Neural progenitor cell (in vitro differentiated cells): ENCODE data around the gene SCYGR5. TPM values are rescaled to one million over a fixed set of nuclear protein-coding genes. Genes with fewer than 3 reads are reported as not detected.

ENCODE experiments used
- DNase-seq: peaks from one replicate; pipeline ENCODE4 v3.0.0-alpha.2; 2016; ENCODE audit warnings: low spot score
- H2AFZ ChIP-seq: fragments of 200-600 bp; sonication (generic); replicated peaks from 2 replicates; pipeline ENCODE4 v1.6.1; 2016; ENCODE audit warnings: antibody characterized with exemption
- H3F3A ChIP-seq: fragments of 200-600 bp; sonication (generic); 2 replicates; pipeline ENCODE4 v1.6.1; 2016; ENCODE audit warnings: antibody characterized with exemption, low read depth
- H3K27ac ChIP-seq: fragments of 200-600 bp; sonication (generic); 2 replicates; pipeline ENCODE4 v1.5.1; 2016; ENCODE audit warnings: mild to moderate bottlenecking
- H3K27me3 ChIP-seq: fragments of 200-600 bp; sonication (generic); 2 replicates; pipeline ENCODE4 v1.6.1; 2016; ENCODE audit warnings: mild to moderate bottlenecking, moderate library complexity
- H3K36me3 ChIP-seq: fragments of 200-600 bp; sonication (generic); 2 replicates; pipeline ENCODE4 v1.5.1; 2016
- H3K4me1 ChIP-seq: fragments of 200-600 bp; sonication (generic); 2 replicates; pipeline ENCODE4 v1.6.1; 2016; ENCODE audit warnings: mixed run types
- H3K4me2 ChIP-seq: fragments of 200-600 bp; sonication (generic); 2 replicates; pipeline ENCODE4 v1.6.1; 2016
- H3K4me3 ChIP-seq: fragments of 200-600 bp; sonication (generic); 2 replicates; pipeline ENCODE4 v1.5.1; 2016
- H3K79me2 ChIP-seq: fragments of 200-600 bp; sonication (generic); 2 replicates; pipeline ENCODE4 v1.6.1; 2016; ENCODE audit warnings: low read depth
- H3K9ac ChIP-seq: fragments of 200-600 bp; sonication (generic); 2 replicates; pipeline ENCODE4 v1.6.1; 2016
- H3K9me3 ChIP-seq: fragments of 200-600 bp; sonication (generic); 2 replicates; pipeline ENCODE4 v1.5.1; 2016; ENCODE audit warnings: low read depth
- H4K20me1 ChIP-seq: fragments of 200-600 bp; sonication (generic); 2 replicates; pipeline ENCODE4 v1.6.1; 2016; ENCODE audit warnings: low read depth
- H3K27ac Mint-ChIP-seq: 3 replicates; pipeline ENCODE4 v1.8.0; 2021; ENCODE audit warnings: mixed read lengths
- H3K27me3 Mint-ChIP-seq: 2 replicates; pipeline ENCODE4 v1.8.0; 2022; ENCODE audit warnings: low read depth, mild to moderate bottlenecking, inconsistent platforms, moderate library complexity, mixed read lengths; ENCODE audit not compliant: insufficient read depth
- H3K36me3 Mint-ChIP-seq: 3 replicates; pipeline ENCODE4 v1.8.0; 2021; ENCODE audit warnings: mixed read lengths
- H3K4me1 Mint-ChIP-seq: 3 replicates; pipeline ENCODE4 v1.8.0; 2021; ENCODE audit warnings: mixed read lengths
- H3K4me3 Mint-ChIP-seq: 3 replicates; pipeline ENCODE4 v1.8.0; 2021; ENCODE audit warnings: mild to moderate bottlenecking, moderate library complexity, mixed read lengths
- H3K9me3 Mint-ChIP-seq: 3 replicates; pipeline ENCODE4 v1.8.0; 2020; ENCODE audit warnings: mixed read lengths
- EZH2 ChIP-seq: fragments of 200-600 bp; sonication (generic); IDR thresholded peaks from 2 replicates; pipeline ENCODE4 v1.6.1; 2017; ENCODE audit warnings: antibody characterized with exemption, mild to moderate bottlenecking, moderate library complexity
- EZH2phosphoT487 ChIP-seq: fragments of 200-600 bp; sonication (generic); IDR thresholded peaks from 2 replicates; pipeline ENCODE4 v1.6.1; 2017; ENCODE audit warnings: antibody characterized with exemption
- total RNA-seq: library from RNA; depleted of rRNA; stranded (reverse); fragments of >200 nt; gene quantifications from 2 replicates; pipeline ENCODE4 v1.2.3, GENCODE V29; 2015; ENCODE audit warnings: low replicate concordance
- TF ChIP-seq, protein P1 (sequence below): fragments of 200-600 bp; sonication (generic); IDR thresholded peaks from 2 replicates; pipeline ENCODE4 v1.5.1; 2017; ENCODE audit warnings: antibody characterized with exemption, mild to moderate bottlenecking

Gene SCYGR5
- total RNA-seq, 1 donor from 2014 or later: not detected

DNA sequence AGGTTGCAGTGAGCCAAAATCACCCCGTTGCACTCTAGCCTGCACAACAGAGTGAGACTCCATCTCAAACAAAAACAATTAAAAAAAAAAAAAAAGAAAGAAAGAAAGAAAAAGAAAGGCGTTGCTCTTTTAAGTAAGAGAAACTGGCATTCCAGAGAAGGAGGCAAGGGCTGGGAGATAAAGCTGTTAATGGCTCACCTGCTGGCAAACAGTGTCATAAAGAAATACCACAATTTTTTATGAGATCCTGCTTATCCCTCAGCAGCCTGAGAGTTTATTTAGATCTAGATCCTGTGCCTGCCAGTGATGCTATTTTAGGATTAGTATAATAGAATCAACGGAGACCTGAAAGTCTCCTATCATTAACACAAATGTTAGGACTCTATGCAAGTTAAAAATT, 35.0 kb downstream of the SCYGR5 start:
- Histone ChIP-seq H2AFZ (no peak overlapping the region), H3K4me1 (no peaks in the 10 kb centered on the region), H3K4me2 (no peak overlapping the region), H3K27me3 (no peaks in the 10 kb centered on the region), H3K9me3 (no peaks in the 10 kb centered on the region), H3K27ac (no peak overlapping the region), H3F3A (no peaks in the 10 kb centered on the region), H3K4me3 (no peak overlapping the region), H3K9ac (no peak overlapping the region), H3K79me2 (no peaks in the 10 kb centered on the region), H3K36me3 (no peaks in the 10 kb centered on the region), H4K20me1 (no peaks in the 10 kb centered on the region)
- peaks cover 2% of the 10 kb centered on the region for H3K27me3 Mint-ChIP-seq
- peaks cover 4% of the 10 kb centered on the region for H3K9me3 Mint-ChIP-seq
- TF ChIP-seq EZH2: no peak
- TF ChIP-seq, protein P1, sequence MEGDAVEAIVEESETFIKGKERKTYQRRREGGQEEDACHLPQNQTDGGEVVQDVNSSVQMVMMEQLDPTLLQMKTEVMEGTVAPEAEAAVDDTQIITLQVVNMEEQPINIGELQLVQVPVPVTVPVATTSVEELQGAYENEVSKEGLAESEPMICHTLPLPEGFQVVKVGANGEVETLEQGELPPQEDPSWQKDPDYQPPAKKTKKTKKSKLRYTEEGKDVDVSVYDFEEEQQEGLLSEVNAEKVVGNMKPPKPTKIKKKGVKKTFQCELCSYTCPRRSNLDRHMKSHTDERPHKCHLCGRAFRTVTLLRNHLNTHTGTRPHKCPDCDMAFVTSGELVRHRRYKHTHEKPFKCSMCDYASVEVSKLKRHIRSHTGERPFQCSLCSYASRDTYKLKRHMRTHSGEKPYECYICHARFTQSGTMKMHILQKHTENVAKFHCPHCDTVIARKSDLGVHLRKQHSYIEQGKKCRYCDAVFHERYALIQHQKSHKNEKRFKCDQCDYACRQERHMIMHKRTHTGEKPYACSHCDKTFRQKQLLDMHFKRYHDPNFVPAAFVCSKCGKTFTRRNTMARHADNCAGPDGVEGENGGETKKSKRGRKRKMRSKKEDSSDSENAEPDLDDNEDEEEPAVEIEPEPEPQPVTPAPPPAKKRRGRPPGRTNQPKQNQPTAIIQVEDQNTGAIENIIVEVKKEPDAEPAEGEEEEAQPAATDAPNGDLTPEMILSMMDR: no peak
- TF ChIP-seq EZH2phosphoT487: no peak
- H3K36me3 Mint-ChIP-seq: no peaks in the 10 kb centered on the region
- no peak overlapping the region for H3K27ac Mint-ChIP-seq
- H3K4me3 Mint-ChIP-seq: no peak overlapping the region
- no peak for DNase-seq
- no peaks in the 10 kb centered on the region for H3K4me1 Mint-ChIP-seq

DNA sequence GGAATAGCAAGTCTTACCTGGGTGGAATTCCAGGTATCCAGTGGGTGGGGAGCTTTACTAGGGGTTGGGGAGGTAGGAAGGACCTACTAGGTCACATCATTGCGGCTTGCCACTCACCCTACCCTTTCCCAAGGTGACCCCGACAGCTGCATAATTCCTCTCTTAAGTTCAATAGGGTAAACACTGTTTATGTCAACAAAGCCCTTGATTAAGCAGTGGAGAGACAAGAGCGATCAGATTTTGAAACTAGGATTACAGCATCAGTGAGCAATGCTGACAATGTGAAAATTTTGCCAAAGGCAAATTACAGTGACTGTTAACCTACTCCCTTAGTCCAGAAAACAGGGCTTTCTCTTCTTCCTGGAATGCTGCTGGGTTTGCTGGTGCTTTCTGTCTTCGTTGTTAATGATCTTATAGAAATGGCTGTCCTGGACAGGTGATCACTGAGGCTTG, 36.7 kb downstream of the SCYGR5 start:
- no peaks in the 10 kb centered on the region for H3K9me3 ChIP-seq
- H3F3A ChIP-seq: no peaks in the 10 kb centered on the region
- no peak overlapping the region for H3K4me2 ChIP-seq
- Mint-ChIP-seq H3K27me3 (peaks cover 2% of the 10 kb centered on the region), H3K9me3 (peaks cover 4% of the 10 kb centered on the region), H3K4me3 (no peak overlapping the region), H3K36me3 (no peaks in the 10 kb centered on the region), H3K27ac (no peak overlapping the region), H3K4me1 (no peaks in the 10 kb centered on the region)
- no peak overlapping the region for H3K9ac ChIP-seq
- H3K27ac ChIP-seq: no peak overlapping the region
- H3K4me1 ChIP-seq: no peaks in the 10 kb centered on the region
- no peak overlapping the region for H2AFZ ChIP-seq
- no peaks in the 10 kb centered on the region for H4K20me1 ChIP-seq
- H3K4me3 ChIP-seq: no peak overlapping the region
- H3K27me3 ChIP-seq: no peaks in the 10 kb centered on the region
- no peak for TF ChIP-seq EZH2phosphoT487
- TF ChIP-seq EZH2: no peak
- TF ChIP-seq, protein P1: no peak
- no peaks in the 10 kb centered on the region for H3K36me3 ChIP-seq
- DNase-seq: no peak
- no peaks in the 10 kb centered on the region for H3K79me2 ChIP-seq

DNA sequence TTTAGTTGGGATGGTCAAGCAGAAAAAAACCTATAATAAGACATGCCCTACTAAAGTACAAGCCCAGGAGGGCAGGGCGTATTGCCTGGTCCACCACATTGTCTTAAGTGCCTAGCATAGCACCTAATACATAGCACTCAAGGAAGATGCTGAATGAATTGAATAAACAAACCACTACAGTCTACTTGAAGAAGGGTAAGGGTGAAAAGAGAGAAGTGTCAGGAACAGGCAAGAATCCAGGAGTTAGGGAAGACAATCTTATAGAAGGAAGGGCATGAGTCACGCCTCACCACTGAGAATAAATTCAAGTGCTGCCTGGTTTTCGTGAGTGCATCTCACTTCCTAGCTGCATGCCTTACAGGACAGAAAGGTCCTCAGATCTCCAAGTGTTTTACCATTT, 37.4 kb downstream of the SCYGR5 start:
- Histone ChIP-seq H3K4me2 (no peak overlapping the region), H3K27me3 (no peaks in the 10 kb centered on the region), H3F3A (no peaks in the 10 kb centered on the region), H3K36me3 (no peaks in the 10 kb centered on the region), H3K4me3 (no peak overlapping the region), H3K4me1 (no peaks in the 10 kb centered on the region), H3K9me3 (no peaks in the 10 kb centered on the region), H4K20me1 (no peaks in the 10 kb centered on the region), H3K79me2 (no peaks in the 10 kb centered on the region), H2AFZ (no peak overlapping the region), H3K9ac (no peak overlapping the region), H3K27ac (no peak overlapping the region)
- Mint-ChIP-seq H3K9me3 (peaks cover 4% of the 10 kb centered on the region), H3K36me3 (no peaks in the 10 kb centered on the region), H3K27me3 (peaks cover 2% of the 10 kb centered on the region), H3K27ac (no peak overlapping the region), H3K4me1 (no peaks in the 10 kb centered on the region), H3K4me3 (no peak overlapping the region)
- no peak for DNase-seq
- TF ChIP-seq EZH2phosphoT487 (no peak), EZH2 (no peak)
- TF ChIP-seq, protein P1: no peak
